ENCODE data around the gene PPM1L. TPM values are rescaled to one million over a fixed set of nuclear protein-coding genes. Genes with fewer than 3 reads are reported as not detected.

Gene PPM1L
- total and polyA plus RNA-seq, 2 of the 13 experiments (the other 11 are each of a cell fraction or from before 2014, with no cell fraction given), result 0.22 to 1.4 TPM

- peak; percentile 28; the same call in 1 of the 2 replicates for TF ChIP-seq IKZF5 (CRISPR knock-in tag; IDR thresholded peaks at IDR 0.05)
- no peak for TF ChIP-seq TRAFD1 (CRISPR knock-in tag; IDR thresholded peaks at IDR 0.05; ENCODE audit: borderline replicate concordance)
- no peak for TF ChIP-seq EP300 (IDR thresholded peaks at IDR 0.05; ENCODE audit: low read depth in 2 of 2, low read length in 2 of 2)
- no peak for TF ChIP-seq EP300 (CRISPR knock-in tag; IDR thresholded peaks at IDR 0.05; ENCODE audit: borderline replicate concordance)
- TF ChIP-seq TEAD3 (CRISPR knock-in tag; optimal IDR thresholded peaks at IDR 0.05; ENCODE audit: borderline replicate concordance), result no peak
- TF ChIP-seq ZBTB3 (CRISPR knock-in tag; IDR thresholded peaks at IDR 0.05; ENCODE audit: borderline replicate concordance, low read depth), result no peak
- 0 out of 2 replicates have a peak, but pooled peaks have one; percentile 14 for TF ChIP-seq RERE (CRISPR knock-in tag; IDR thresholded peaks at IDR 0.05; ENCODE audit: low read depth)
- TF ChIP-seq BRF2 (CRISPR knock-in tag; IDR thresholded peaks at IDR 0.05), result 0 out of 2 replicates have a peak, but pooled peaks have one; percentile 25
- TF ChIP-seq HOXA9 (CRISPR knock-in tag; IDR thresholded peaks at IDR 0.05; ENCODE audit: borderline replicate concordance), result no peak
- peak; percentile 72 for TF ChIP-seq ZNF709 (CRISPR knock-in tag; IDR thresholded peaks at IDR 0.05)
- no peak for TF ChIP-seq JUN (CRISPR knock-in tag; IDR thresholded peaks at IDR 0.05)
- no peak; the same call in 1 of the 2 replicates for TF ChIP-seq ZNF788 (CRISPR knock-in tag; IDR thresholded peaks at IDR 0.05; ENCODE audit: borderline replicate concordance)
- no peak for TF ChIP-seq ZNF460 (CRISPR knock-in tag; IDR thresholded peaks at IDR 0.05; ENCODE audit: borderline replicate concordance)
- TF ChIP-seq ZSCAN20 (CRISPR knock-in tag; IDR thresholded peaks at IDR 0.05; ENCODE audit: borderline replicate concordance), result peak; percentile 16; the same call in 1 of the 2 replicates
- no peak for TF ChIP-seq TBP (CRISPR knock-in tag; IDR thresholded peaks at IDR 0.05)
- no peak for TF ChIP-seq HDAC6 (IDR thresholded peaks at IDR 0.05; ENCODE audit: low read depth, low read length)
- peak; percentile 58; the same call in 1 of the 2 replicates for TF ChIP-seq SRY (CRISPR knock-in tag; IDR thresholded peaks at IDR 0.05)
- no peak for TF ChIP-seq NR2F6 (IDR thresholded peaks at IDR 0.05)
- TF ChIP-seq NR2F6 (CRISPR knock-in tag; IDR thresholded peaks at IDR 0.05), result no peak
Observed at GRCh38 chr3:160754855-160755747, 930 bp upstream of the PPM1L start (continued).

Measured in HepG2 (cell line).